Stomach (tissue), 4 donors: Measurements from ENCODE around the gene HLA-E.
"Not testable (repeated sequence)": the region's sequence is repeated elsewhere in the genome, so short reads cannot be mapped to it uniquely, and the experiment has no call there.

Experiments
- EP300 ChIP-seq: sonication (generic); formaldehyde crosslinking; IDR thresholded peaks from one replicate; pipeline ENCODE4 v1.6.1; 2017; ENCODE audit warnings: antibody characterized with exemption
- POLR2A ChIP-seq, 4 donors: fragments of 450-650 bp; IDR thresholded peaks; one replicate each; pipeline ENCODE4 v1.6.1; 2016; ENCODE audit warnings: antibody characterized with exemption in 4 of 4, control low read depth in 2 of 4, mild to moderate bottlenecking in 1 of 4, moderate library complexity in 1 of 4
- TF ChIP-seq, protein P1 (sequence below), 7 experiments: fragments of 450-650 bp in 4 of 7; fragments of 200-600 bp in 3 of 7; sonication (generic) in 3 of 7; IDR thresholded peaks; one replicate each; pipeline ENCODE4 v1.5.1; 2016 to 2019; ENCODE audit warnings: antibody characterized with exemption in 7 of 7, control low read depth in 2 of 7, mild to moderate bottlenecking in 1 of 7

- TF ChIP-seq, protein P1, sequence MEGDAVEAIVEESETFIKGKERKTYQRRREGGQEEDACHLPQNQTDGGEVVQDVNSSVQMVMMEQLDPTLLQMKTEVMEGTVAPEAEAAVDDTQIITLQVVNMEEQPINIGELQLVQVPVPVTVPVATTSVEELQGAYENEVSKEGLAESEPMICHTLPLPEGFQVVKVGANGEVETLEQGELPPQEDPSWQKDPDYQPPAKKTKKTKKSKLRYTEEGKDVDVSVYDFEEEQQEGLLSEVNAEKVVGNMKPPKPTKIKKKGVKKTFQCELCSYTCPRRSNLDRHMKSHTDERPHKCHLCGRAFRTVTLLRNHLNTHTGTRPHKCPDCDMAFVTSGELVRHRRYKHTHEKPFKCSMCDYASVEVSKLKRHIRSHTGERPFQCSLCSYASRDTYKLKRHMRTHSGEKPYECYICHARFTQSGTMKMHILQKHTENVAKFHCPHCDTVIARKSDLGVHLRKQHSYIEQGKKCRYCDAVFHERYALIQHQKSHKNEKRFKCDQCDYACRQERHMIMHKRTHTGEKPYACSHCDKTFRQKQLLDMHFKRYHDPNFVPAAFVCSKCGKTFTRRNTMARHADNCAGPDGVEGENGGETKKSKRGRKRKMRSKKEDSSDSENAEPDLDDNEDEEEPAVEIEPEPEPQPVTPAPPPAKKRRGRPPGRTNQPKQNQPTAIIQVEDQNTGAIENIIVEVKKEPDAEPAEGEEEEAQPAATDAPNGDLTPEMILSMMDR (IDR thresholded peaks at IDR 0.05) = not testable (repeated sequence)
- not testable (repeated sequence) for TF ChIP-seq POLR2A (IDR thresholded peaks at IDR 0.05); EP300
Observed at GRCh38 chr6:30521082-30521481, 31.8 kb downstream of the HLA-E start.
